Stimulated activated CD4-positive, alpha-beta T cell treated with anti-CD3 and anti-CD28 coated beads, TNF-alpha, amount 100 ng/mL, for 24 hours (primary cell): ENCODE data around the gene CDX1.

Experiments used
- DNase-seq, 3 experiments: peaks; one replicate each; pipeline ENCODE4 v3.0.0-alpha.2; 2020; ENCODE audit warnings: low read depth in 3 of 3

The CDX1 gene

GRCh38 chr5:150184006-150184405 is 17.4 kb downstream of the CDX1 start:
- no peak for DNase-seq

- no peak for DNase-seq
These were observed 18.7 kb downstream of the CDX1 start for GRCh38 chr5:150184990-150185912.

DNA sequence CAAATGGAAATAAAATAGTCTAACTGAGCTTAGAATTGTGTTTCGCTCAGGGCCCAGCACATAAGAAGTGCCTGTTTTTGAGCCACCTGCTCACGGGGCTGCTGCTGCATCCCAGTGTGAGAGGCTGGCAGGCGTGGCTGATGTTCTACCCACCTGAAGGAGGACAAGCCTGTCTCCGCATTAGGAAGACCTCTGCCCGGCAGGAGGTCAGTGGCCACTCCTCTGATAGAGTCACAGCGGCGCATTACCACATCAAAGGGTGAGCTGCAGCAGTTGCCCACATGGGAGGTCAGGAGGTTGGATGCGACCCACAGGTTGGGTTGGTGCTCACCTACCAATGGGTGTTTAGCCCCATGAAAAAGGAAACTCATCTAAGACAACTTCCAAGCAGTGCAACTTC is 19.6 kb downstream of the CDX1 start:
- DNase-seq = no peak

DNA sequence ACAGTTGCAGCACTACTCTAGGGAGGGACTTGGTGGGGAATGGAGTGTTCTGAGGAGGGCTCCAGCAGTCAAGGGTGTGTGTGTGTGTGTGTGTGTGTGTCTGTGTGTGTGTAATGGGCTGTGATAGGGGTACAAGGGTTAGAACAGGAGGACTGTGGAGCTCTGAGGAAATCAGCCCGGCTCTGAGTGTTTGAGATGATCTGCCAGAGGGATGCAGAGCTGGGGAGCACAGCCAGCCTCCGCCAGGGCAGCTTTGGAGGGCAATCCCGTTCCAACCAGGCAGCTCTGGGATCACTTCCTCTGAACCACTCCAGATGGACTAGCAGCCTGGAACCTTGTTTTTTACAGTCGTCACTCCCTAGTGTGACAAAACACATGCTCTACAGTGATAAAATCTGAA is 20.3 kb downstream of the CDX1 start:
- DNase-seq = no peak

DNA sequence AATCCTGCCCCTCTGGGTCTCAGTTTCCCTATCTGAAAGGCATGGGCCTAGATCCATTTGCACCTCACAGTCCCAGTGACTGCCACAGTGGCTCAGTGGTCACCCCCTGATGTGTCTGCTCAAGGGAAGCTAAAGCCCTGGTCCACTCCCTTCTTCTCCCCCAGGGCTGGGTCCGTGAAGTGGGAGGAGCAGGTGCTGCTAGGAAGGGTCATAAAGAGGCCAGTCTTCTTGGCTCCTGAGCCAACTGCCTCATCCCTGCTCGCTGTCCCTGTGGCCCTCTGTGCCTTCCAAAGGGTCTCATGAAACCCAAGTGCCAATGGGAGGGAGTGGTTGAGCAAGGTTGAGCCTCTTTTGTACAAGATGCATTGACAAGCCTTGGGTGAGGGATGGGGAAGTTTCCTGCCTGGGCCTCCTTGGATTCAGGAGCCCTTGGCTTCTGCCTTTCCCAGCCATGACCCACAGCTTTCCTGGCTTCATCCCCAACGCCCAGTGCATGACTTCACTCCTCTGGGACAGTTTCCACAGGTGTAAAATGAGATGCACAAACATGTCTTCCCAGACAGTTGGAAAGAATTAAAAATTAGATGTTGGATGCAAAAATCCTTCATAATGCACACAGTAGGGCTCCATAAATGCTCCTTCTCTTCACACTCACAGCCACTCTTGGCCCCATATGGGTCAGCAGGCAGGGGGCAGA is 21.7 kb downstream of the CDX1 start:
- no peak for DNase-seq

DNA sequence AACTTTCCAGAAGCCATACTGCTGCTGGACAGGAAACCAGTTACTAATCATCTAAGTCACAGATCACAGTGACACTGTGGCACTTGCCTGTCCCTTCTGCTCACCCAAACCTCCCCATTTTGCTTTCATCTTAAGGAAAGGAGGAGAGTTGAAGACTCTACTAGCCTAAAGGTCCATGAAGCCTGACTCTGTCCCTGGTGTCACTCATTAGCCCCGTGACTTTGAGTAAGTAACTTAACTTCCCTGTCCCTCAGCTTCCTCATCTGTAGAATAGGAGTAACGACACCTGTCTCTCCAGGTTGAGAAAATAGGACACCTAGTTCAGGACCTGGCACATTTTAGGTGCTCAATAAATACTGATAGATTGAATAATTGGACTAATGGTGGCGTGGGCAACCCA is 22.7 kb downstream of the CDX1 start:
- no peak for DNase-seq

DNA sequence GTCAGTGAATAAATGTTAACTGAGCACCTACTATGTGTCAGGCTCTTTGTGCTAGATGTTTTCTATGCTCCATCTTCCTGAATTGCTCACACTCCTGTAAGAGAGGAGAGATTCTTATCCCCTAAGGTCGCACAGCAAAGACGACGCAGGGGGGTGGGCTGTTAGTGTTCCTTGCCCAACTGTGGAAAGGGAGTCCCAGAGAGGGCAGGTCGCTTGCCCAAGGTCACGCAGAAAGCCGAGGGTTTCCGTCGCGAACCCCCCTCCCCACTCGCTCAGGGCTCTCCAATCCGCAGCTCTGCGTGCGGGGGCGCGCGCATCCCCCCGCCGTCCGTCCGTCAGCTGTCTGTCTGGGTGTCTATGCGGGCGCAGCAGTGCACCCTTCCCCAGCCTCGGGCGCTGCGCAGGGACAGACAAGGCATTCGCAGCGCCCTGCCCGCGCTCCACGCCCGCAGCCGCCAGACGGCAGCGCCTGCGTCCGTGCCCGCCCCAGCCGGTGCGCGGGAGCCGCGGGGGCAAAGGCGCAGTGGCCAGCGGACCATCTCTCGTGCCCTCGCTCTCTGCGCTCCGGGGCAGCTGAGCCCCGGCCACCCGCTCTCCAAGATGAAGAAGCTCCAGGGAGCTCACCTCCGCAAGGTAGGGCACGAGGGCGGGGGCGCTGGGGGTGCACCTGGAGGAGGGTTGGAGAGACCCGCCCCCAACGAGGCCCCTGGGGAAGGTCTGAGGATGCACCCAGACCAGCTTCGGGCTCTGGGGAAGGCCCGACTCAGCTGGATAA is 23.3 kb downstream of the CDX1 start, which contains the start of gene SLC6A7:
Gene SLC6A7, plus strand, starts transcription at position 335 of the 775 bp plus-strand sequence. Its CDS starts 266 bp downstream, at position 601.
- no peak for DNase-seq

DNA sequence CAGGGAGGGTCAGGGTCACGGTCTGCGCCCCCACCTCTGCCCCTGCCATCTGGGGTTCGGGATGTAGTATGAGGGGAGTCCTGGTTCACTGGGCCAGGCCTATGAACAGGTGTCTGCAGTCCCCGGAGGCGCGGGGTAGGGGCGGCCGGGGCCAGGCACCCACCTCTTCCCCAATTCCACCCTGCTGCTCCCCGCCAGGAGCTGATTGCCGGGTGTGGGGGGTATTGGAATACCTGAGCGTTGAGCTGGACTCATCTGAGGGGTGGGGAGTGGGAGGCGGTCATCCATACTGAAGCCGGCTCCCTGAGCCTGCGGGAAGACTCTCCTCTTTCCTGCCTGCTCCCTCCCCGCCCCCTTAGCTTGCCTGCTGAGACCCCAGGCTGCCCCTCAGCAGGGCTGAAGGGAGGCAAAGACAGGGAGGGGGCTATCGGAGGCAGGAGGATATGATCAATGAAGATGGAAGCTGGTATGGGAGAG is 24.0 kb downstream of the CDX1 start:
- DNase-seq = no peak

- no peak for DNase-seq
These were observed 24.4 kb downstream of the CDX1 start for GRCh38 chr5:150190987-150191386.

DNA sequence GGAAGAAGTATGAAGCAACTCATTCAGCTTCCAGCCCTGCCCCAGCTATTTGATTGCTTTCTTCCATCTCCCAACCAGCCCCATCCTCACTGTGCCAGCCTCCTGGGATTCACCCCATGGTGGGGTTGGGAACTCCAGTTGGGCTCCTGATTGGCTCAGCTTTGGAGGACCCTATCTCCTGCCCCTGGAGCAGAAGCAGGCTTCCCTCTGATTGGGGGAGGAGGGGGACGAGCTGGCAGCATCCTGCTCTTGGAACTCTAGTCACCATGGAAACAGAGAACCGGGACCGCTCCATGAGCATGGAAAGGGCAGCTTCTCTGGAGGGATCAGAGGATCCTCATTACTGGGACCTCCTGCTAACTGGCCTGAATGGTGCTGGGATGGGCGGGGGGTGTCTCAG is 25.9 kb downstream of the CDX1 start:
- no peak for DNase-seq

- no peak for DNase-seq
These were observed 29.3 kb downstream of the CDX1 start for GRCh38 chr5:150195736-150196485.

DNA sequence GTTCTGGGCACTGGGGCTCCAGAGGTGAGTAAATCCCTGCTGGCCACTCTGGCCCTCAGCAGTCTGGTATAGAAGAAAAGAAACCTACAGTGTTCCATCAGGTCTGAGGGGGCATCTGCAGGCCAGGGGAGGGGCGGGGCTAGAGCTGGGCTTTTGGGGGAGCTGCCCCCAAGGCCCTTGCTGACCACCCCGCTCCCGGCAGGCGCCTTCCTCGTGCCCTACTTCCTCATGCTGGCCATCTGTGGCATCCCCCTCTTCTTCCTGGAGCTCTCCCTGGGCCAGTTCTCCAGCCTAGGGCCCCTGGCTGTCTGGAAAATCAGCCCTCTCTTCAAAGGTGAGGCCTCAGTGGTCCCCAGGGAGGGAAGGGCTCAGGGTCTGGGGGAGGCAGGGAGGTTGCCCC is 29.9 kb downstream of the CDX1 start:
- no peak for DNase-seq

GRCh38 chr5:150196986-150197385 is 30.4 kb downstream of the CDX1 start:
- no peak for DNase-seq

- no peak for DNase-seq
These were observed 30.9 kb downstream of the CDX1 start for GRCh38 chr5:150197476-150197875.

DNA sequence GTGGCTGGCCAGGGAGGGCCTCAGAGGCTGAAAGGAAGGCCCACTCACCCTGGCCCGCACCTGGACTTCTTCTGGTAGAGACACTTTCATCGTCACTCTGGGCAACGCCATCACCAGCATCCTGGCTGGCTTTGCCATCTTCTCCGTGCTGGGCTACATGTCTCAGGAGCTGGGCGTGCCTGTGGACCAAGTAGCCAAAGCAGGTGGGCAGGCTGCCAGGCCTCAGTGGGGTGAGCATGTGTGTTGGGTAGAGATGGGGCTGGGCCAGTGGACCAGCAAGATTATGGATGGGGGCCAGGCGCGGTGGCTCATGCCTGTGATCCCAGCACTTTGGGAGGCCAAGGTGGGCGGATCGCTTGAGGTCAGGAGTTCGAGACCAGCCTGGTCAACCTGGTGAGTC is 35.9 kb downstream of the CDX1 start:
- DNase-seq = no peak

DNA sequence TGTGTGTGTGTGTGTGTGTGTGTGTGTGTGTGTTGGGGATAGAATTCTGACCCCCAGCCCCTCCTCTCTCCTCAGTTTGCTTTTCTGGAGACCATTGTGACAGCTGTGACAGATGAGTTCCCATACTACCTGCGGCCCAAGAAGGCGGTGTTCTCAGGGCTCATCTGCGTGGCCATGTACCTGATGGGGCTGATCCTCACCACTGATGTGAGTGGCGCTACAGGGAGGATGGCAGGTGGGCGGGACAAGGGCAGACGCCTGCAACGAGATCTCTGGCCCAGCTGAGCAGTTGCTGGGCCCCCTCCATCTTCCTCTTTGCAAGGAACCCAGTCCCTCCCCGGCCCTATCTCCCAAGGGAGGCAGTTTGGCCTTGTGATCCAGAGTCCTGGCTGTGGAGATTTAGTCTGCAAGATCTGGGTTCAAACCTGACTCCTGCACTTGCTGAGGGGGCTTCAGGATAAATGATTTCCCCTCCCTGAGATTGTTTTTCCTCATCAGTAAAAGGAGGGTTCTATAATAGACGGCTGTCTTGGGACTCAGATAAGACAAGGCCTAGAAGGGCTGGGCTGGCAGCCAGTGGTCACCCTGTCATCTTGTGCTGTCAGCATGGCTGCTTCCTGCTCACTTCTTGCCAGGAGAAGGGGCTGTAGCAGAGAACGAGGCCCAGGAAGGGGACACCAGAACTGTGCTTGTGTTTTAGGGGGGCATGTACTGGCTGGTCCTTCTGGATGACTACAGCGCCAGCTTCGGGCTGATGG is 37.4 kb downstream of the CDX1 start:
- no peak for DNase-seq

- DNase-seq = no peak
These were observed 38.0 kb downstream of the CDX1 start for GRCh38 chr5:150204590-150204960.

DNA sequence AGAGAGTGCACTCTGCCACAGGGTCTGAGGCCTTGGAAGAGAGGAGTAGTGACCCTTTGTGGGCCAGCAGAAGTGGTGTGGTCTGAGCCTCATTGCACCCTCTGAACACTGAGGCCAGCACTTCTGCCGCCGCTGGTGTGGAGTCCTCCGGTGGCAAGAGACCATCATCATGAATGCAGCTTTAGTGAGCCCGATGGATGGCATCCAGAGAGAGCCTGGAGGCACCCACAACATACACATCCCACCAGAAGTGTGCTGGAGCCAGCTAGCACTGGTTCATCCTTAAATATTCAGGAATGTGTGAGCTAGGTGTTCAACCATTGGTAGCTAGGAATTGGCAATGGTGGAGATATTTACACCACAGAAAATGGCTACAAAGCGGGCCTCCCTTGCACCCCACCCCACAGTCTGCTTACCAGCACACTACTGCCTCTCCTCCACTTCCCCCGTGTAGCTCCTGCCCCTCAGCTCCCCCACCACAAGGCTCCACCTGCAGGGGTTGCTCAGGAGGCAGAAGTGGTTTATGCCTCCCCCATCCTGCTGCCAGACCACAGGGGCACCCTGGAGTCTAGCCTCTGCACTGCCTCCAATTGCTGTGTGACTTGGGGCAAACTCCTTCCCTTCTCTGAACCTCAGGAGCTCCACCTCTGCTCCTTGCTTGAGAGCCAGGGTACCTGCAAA is 39.7 kb downstream of the CDX1 start:
- DNase-seq = no peak

DNA sequence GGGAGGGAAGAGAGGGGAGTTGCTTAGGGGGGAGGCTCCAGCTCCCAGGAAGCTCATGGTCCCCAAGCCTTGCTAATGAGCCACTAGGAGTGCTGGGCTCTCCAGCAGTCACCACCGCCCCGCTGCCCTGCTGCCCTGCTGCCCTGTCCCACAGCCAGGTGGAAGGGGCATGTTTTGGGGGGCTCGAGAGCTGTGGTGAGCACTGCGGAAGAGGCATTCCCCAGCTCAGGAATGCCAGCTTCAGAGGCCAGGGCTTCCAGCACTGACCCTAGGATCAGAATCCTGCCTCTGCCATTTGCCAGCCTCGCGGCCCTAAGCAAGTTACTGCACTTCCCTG is 40.2 kb downstream of the CDX1 start:
- no peak for DNase-seq
